Measurements from ENCODE around the gene RYR2. TPM values are rescaled to one million over a fixed set of nuclear protein-coding genes. Genes with fewer than 3 reads are reported as not detected.

RYR2 gene
- 572 TPM for total RNA-seq
- long read RNA-seq, partial matches to known transcripts: 317 of 589 reads
- long read RNA-seq, other reads (novel, unspliced or antisense): 268 of 589 reads

GRCh38 chr1:237041795-237042525, at the start of gene RYR2:
TSS of gene RYR2 (plus strand) at chr1:237042184. CDS start at chr1:237042522, 338 bp downstream.
- no peak for DNase-seq (ENCODE audit: low spot score)
- intact Hi-C loops (cut with DNase I): loop anchor here (2.0 kb wide), 1 partner anchor 43 kb away; no protein-coding TSS in a partner anchor

GRCh38 chr1:236992449-236992848, 49.5 kb upstream of the RYR2 start:
- intact Hi-C loops (cut with DNase I): no loop called here
- no peak for DNase-seq (ENCODE audit: low spot score)

- intact Hi-C loops (cut with DNase I): no loop called here
Measured at GRCh38 chr1:236994450-236994849, 47.5 kb upstream of the RYR2 start.

GRCh38 chr1:236997361-236997760, 44.6 kb upstream of the RYR2 start:
- peak; percentile 90 for DNase-seq (ENCODE audit: low spot score)
- intact Hi-C loops (cut with DNase I): loop anchor here (1.0 to 5.0 kb wide), 2 partner anchors 15 to 105 kb away; no protein-coding TSS in a partner anchor

More at GRCh38 chr1:236994450-236994849, 47.5 kb upstream of the RYR2 start:
- no peak for DNase-seq (ENCODE audit: low spot score)

GRCh38 chr1:236997882-236998281, 44.1 kb upstream of the RYR2 start:
- peak; percentile 84 for DNase-seq (ENCODE audit: low spot score)
- intact Hi-C loops (cut with DNase I): loop anchor here (1.0 to 5.0 kb wide), 3 partner anchors 14 to 106 kb away; partner anchors contain the start of gene RYR2

- DNase-seq (ENCODE audit: low spot score): no peak
- intact Hi-C loops (cut with DNase I): loop anchor here (2.0 to 5.0 kb wide), 2 partner anchors 44 to 106 kb away; partner anchors contain the start of gene RYR2
Measured at GRCh38 chr1:236998546-236998945, 43.4 kb upstream of the RYR2 start.

- no peak for DNase-seq (ENCODE audit: low spot score)
- intact Hi-C loops (cut with DNase I): no loop called here
Measured at GRCh38 chr1:237000191-237000590, 41.8 kb upstream of the RYR2 start.

GRCh38 chr1:237003516-237003915, 38.5 kb upstream of the RYR2 start:
- intact Hi-C loops (cut with DNase I): no loop called here
- no peak for DNase-seq (ENCODE audit: low spot score)

GRCh38 chr1:237004116-237004515, 37.9 kb upstream of the RYR2 start, which contains the start of gene MT1HL1:
TSS of gene MT1HL1 (minus strand) at chr1:237004441. CDS start at chr1:237004372, 69 bp downstream.
- intact Hi-C loops (cut with DNase I): no loop called here
- DNase-seq (ENCODE audit: low spot score): no peak

- intact Hi-C loops (cut with DNase I): no loop called here
- no peak for DNase-seq (ENCODE audit: low spot score)
Measured at GRCh38 chr1:237005674-237006073, 36.3 kb upstream of the RYR2 start.

- intact Hi-C loops (cut with DNase I): no loop called here
- no peak for DNase-seq (ENCODE audit: low spot score)
Measured at GRCh38 chr1:237007147-237007881, 34.7 kb upstream of the RYR2 start.

GRCh38 chr1:237009611-237010010, 32.4 kb upstream of the RYR2 start:
- intact Hi-C loops (cut with DNase I): no loop called here
- DNase-seq (ENCODE audit: low spot score): no peak

GRCh38 chr1:237011432-237011831, 30.6 kb upstream of the RYR2 start:
- no peak for DNase-seq (ENCODE audit: low spot score)
- intact Hi-C loops (cut with DNase I): no loop called here

GRCh38 chr1:237012361-237012760, 29.6 kb upstream of the RYR2 start:
- intact Hi-C loops (cut with DNase I): loop anchor here (1.0 kb wide), 1 partner anchor 15 kb away; no protein-coding TSS in a partner anchor
- no peak for DNase-seq (ENCODE audit: low spot score)

- intact Hi-C loops (cut with DNase I): loop anchor here (1.0 kb wide), 2 partner anchors 16 to 17 kb away; no protein-coding TSS in a partner anchor
- no peak for DNase-seq (ENCODE audit: low spot score)
Measured at GRCh38 chr1:237012788-237013383, 29.1 kb upstream of the RYR2 start.

GRCh38 chr1:237013608-237014007, 28.4 kb upstream of the RYR2 start:
- intact Hi-C loops (cut with DNase I): loop anchor here (1.0 kb wide), 1 partner anchor 17 kb away; no protein-coding TSS in a partner anchor
- no peak for DNase-seq (ENCODE audit: low spot score)

GRCh38 chr1:237016626-237017025, 25.4 kb upstream of the RYR2 start:
- intact Hi-C loops (cut with DNase I): no loop called here
- no peak for DNase-seq (ENCODE audit: low spot score)

- intact Hi-C loops (cut with DNase I): no loop called here
Measured at GRCh38 chr1:237018896-237019295, 23.1 kb upstream of the RYR2 start.

GRCh38 chr1:237025358-237026074, 16.5 kb upstream of the RYR2 start:
- intact Hi-C loops (cut with DNase I): no loop called here
- no peak for DNase-seq (ENCODE audit: low spot score)

More at GRCh38 chr1:237018896-237019295, 23.1 kb upstream of the RYR2 start:
- no peak for DNase-seq (ENCODE audit: low spot score)
